Measurements from ENCODE around the gene SUFU. TPM values are rescaled to one million over a fixed set of nuclear protein-coding genes. Genes with fewer than 3 reads are reported as not detected.
A peak's percentile ranks its signal among the peaks of the same experiment; 100 is the strongest.

Gene SUFU
- total and polyA plus RNA-seq, 4 donors = 3.5 to 14.8 (median 9.8) TPM

GRCh38 chr10:102597131-102597991, 93.6 kb downstream of the SUFU start:
- H3K9ac ChIP-seq (ENCODE audit: insufficient read depth in 1 of 2, low read length in 2 of 2) = no peak overlapping the region
- no peak overlapping the region for H3K4me3 ChIP-seq
- peaks cover 10 to 31% (median 30%) of the 10 kb centered on the region in 5 donors for H3K4me1 ChIP-seq (ENCODE audit: control insufficient read depth in 5 of 5, insufficient read depth in 5 of 5, low read length in 5 of 5)
- TF ChIP-seq CTCF (IDR thresholded peaks at IDR 0.05; ENCODE audit: control extremely low read depth, extremely low read depth) = no peak
- H3K36me3 ChIP-seq (ENCODE audit: control insufficient read depth in 4 of 4, insufficient read depth in 4 of 4, low read length in 4 of 4) = peaks cover 0 to 32% (median 22%) of the 10 kb centered on the region in 4 donors
- no peaks in the 10 kb centered on the region for H3K9me3 ChIP-seq (ENCODE audit: control insufficient read depth in 4 of 4, insufficient read depth in 3 of 4, low read length in 3 of 4)
- ATAC-seq (ENCODE audit: insufficient read depth, low FRiP score) = peak; percentile 7
- WGBS, 2 donors = 55 to 56% methylated on average over 16 of the region's 16 CpGs
- DNase-seq = no peak
- H3K27ac ChIP-seq (ENCODE audit: low read depth in 1 of 2, low read length in 1 of 2) = peak overlapping the region; percentile 43 to 48
- H3K27me3 ChIP-seq (ENCODE audit: control insufficient read depth in 3 of 3, insufficient read depth in 3 of 3, low read length in 2 of 3) = no peaks in the 10 kb centered on the region

- WGBS, 2 donors = 37 to 61% methylated on average over 8 of the region's 8 CpGs
- Histone ChIP-seq H3K9me3 (ENCODE audit: control insufficient read depth in 4 of 4, insufficient read depth in 3 of 4, low read length in 3 of 4) (no peaks in the 10 kb centered on the region), H3K36me3 (ENCODE audit: control insufficient read depth in 4 of 4, insufficient read depth in 4 of 4, low read length in 4 of 4) (peaks cover 0 to 32% (median 22%) of the 10 kb centered on the region in 4 donors), H3K27ac (ENCODE audit: low read depth in 1 of 2, low read length in 1 of 2) (no peak overlapping the region), H3K4me3 (no peak overlapping the region), H3K4me1 (ENCODE audit: control insufficient read depth in 5 of 5, insufficient read depth in 5 of 5, low read length in 5 of 5) (peaks cover 10 to 36% (median 30%) of the 10 kb centered on the region in 5 donors), H3K27me3 (ENCODE audit: control insufficient read depth in 3 of 3, insufficient read depth in 3 of 3, low read length in 2 of 3) (no peaks in the 10 kb centered on the region), H3K9ac (ENCODE audit: insufficient read depth in 1 of 2, low read length in 2 of 2) (no peak overlapping the region)
- ATAC-seq (ENCODE audit: insufficient read depth, low FRiP score) (no peak), DNase-seq (no peak)
- TF ChIP-seq CTCF (IDR thresholded peaks at IDR 0.05; ENCODE audit: control extremely low read depth, extremely low read depth) = no peak
Observed at GRCh38 chr10:102598243-102598642, 94.5 kb downstream of the SUFU start.

- TF ChIP-seq CTCF (IDR thresholded peaks at IDR 0.05; ENCODE audit: control extremely low read depth, extremely low read depth) = no peak
- no peak for ATAC-seq (ENCODE audit: insufficient read depth, low FRiP score)
- peak; percentile 57 to 78 (median 57) for DNase-seq
- peaks cover 10 to 48% (median 30%) of the 10 kb centered on the region in 5 donors for H3K4me1 ChIP-seq (ENCODE audit: control insufficient read depth in 5 of 5, insufficient read depth in 5 of 5, low read length in 5 of 5)
- no peaks in the 10 kb centered on the region for H3K27me3 ChIP-seq (ENCODE audit: control insufficient read depth in 3 of 3, insufficient read depth in 3 of 3, low read length in 2 of 3)
- H3K9me3 ChIP-seq (ENCODE audit: control insufficient read depth in 4 of 4, insufficient read depth in 3 of 4, low read length in 3 of 4) = no peaks in the 10 kb centered on the region
- peaks cover 0 to 30% (median 19%) of the 10 kb centered on the region in 4 donors for H3K36me3 ChIP-seq (ENCODE audit: control insufficient read depth in 4 of 4, insufficient read depth in 4 of 4, low read length in 4 of 4)
- 7 to 33% methylated on average over 7 of the region's 7 CpGs for WGBS, 2 donors
- peak overlapping the region in 1 of 2 donors; percentile 18 for H3K9ac ChIP-seq (ENCODE audit: insufficient read depth in 1 of 2, low read length in 2 of 2)
- no peak overlapping the region for H3K4me3 ChIP-seq
- peak overlapping the region; percentile 43 to 74 for H3K27ac ChIP-seq (ENCODE audit: low read depth in 1 of 2, low read length in 1 of 2)
Observed at GRCh38 chr10:102599565-102600327, 96.0 kb downstream of the SUFU start.

Data from lung (tissue), 12 donors.